Caki2 (cell line): ENCODE data around the gene CLPSL1. TPM values are rescaled to one million over a fixed set of nuclear protein-coding genes. Genes with fewer than 3 reads are reported as not detected.

ENCODE experiments used
- DNase-seq: peaks from one replicate; pipeline ENCODE4 v3.0.0-alpha.2; 2015; ENCODE audit warnings: low read depth
- in situ Hi-C: cut with HindIII; loops from 2 replicates; pipeline ENCODE4 v1.10.0; 2016; ENCODE audit warnings: low sequenced_read_pairs, low pct_unique_long_range_greater_than_20kb, mixed read lengths
- total RNA-seq: library from RNA; depleted of rRNA; stranded (reverse); fragments of >200 nt; shearing (Covaris generic); gene quantifications from 2 replicates; pipeline ENCODE4 v1.2.3, GENCODE V29; 2014; ENCODE audit warnings: low replicate concordance

The CLPSL1 gene
- total RNA-seq, 1 experiment from 2014 or later: 2.4 TPM

- no peak for DNase-seq
- in situ Hi-C loops: no loop called here
Measured at GRCh38 chr6:35787266-35788218, 6.7 kb downstream of the CLPSL1 start.

GRCh38 chr6:35788423-35788982 lies 7.7 kb downstream of the CLPSL1 start:
- in situ Hi-C loops: no loop called here
- DNase-seq: no peak

DNA sequence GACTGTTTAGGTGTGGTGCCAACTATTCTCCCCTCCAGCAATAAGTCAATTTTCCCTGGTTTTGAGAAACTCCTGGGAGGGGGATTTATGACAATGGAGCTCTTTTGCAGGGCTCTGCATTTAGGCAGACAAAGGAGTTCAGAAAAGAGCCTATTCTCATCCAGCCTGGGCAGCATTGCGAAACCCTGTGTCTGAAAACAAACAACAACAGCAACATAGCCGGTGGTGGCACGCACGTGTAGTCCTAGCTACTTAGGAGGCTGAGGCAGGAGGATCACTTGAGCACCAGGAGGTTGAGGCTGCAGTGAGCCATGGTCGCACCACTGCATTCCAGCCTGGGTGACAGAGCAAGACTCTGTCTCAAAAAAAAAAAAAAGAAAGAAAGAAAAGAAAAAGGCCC lies 9.9 kb downstream of the CLPSL1 start:
- in situ Hi-C loops: no loop called here

GRCh38 chr6:35794536-35795452 lies 14.0 kb downstream of the CLPSL1 start:
- in situ Hi-C loops: no loop called here
- DNase-seq: no peak

More for the DNA sequence above, 9.9 kb downstream of the CLPSL1 start:
- DNase-seq: no peak

DNA sequence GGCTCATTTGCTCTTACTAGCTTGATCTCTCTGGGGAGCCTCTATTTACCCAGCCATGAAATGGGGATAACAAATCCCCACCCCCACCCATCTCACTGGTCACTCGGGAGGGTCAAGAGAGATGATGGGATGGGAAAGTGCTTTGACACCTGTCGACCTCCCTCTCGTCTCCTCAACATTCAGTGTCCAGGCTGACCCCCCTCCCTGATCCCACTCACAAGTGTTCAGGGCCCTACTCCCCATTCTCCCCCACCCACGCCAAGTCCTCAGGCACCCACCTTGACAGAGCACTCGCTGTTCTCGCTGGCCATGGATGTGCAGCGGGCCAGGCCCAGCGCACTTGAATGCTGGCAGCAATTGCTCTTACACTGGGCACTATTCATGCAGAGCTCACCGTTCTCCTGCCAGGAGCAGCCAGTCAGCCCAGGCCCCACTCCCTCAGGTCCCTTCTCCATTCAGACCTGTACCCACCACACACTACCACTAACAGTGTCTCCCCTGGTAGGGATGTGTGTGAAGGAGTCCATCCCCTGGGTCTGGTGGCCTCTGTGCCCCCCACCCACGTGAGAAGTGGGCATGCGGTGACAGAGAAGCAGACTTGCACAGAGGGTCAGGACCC lies 14.7 kb downstream of the CLPSL1 start:
- no peak for DNase-seq
- in situ Hi-C loops: no loop called here

- DNase-seq: no peak
Measured at GRCh38 chr6:35796236-35796635, 15.4 kb downstream of the CLPSL1 start.

DNA sequence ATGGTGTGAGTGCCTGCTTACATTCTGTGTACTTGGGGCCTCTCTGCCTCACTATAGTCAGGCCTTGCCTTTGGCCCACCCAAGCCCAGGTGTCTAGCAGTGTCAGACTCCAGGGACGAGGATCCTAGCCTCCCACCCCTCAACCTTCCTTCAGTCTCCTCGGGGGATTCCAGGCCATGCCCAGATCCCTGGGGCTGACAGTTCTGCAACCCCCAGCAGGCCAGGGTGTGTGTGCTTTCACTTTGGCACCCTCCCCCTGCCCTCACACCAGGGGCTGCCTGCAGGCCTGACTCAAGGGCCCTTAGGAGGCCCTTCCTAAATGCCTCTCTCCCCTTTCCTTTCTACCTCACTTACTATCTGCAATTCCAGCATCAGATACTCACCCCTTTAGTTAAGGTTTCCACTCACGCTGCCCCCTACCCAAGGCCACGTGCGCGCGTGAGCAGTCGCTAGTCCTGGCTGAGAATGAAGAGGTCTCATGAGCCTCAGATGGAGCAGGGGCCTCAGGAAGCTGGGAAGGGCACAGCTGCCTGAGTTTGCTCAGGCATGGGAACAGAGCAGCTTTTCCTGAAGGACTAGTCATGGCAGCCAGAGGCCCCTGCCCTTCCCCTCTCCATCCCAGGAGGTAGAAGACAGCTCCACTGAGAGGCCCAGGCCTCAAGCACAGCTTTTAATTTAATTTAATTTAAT lies 17.2 kb downstream of the CLPSL1 start:
- in situ Hi-C loops: no loop called here
- no peak for DNase-seq

More at GRCh38 chr6:35796236-35796635, 15.4 kb downstream of the CLPSL1 start:
- in situ Hi-C loops: no loop called here

GRCh38 chr6:35798706-35799105 lies 17.9 kb downstream of the CLPSL1 start:
- DNase-seq: no peak
- in situ Hi-C loops: no loop called here

- DNase-seq: no peak
- in situ Hi-C loops: no loop called here
Measured at GRCh38 chr6:35801148-35801547, 20.3 kb downstream of the CLPSL1 start.

DNA sequence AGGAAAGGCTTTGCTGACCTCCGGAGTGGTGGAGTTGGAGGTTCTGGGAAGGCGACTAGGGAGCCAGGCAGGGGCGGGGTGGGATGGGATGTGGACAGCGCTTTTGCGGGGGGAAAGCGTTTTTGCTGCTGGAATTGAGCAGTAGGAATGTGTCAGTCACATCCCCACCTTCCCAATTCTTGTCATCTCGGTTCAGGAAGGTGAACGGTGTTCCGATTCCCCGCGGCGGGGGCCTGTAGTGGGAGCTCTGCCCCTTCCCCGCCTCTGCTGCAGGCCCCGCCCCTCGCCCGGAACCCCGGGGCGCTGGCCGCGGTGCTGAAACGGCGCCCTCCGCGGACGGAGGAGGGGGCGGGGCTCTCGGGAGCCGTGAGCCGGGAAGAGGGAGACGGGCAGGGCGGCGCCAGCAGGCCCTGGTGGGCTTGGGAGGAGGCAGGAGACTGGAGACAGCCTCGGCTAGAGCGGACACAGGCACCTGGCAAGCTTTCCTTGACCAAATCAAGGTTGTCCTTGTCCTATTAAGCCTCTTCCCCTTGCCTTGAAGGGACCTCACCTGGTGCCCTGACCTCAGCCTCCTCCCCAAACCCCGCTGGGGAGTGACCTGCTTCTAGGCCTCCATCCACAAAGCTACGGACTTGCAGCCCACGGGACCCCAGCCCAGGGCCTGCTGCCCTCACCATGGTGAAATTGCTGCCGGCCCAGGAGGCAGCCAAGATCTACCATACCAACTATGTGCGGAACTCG lies 24.3 kb downstream of the CLPSL1 start, which contains the start of gene LHFPL5:
Gene LHFPL5, plus strand, starts transcription at position 357 of the 741 bp plus-strand sequence. Its CDS starts 319 bp downstream, at position 676.
- DNase-seq: peak; percentile 72
- in situ Hi-C loops: no loop called here

- in situ Hi-C loops: no loop called here
- DNase-seq: no peak
Measured at GRCh38 chr6:35808688-35809087, 27.9 kb downstream of the CLPSL1 start.

DNA sequence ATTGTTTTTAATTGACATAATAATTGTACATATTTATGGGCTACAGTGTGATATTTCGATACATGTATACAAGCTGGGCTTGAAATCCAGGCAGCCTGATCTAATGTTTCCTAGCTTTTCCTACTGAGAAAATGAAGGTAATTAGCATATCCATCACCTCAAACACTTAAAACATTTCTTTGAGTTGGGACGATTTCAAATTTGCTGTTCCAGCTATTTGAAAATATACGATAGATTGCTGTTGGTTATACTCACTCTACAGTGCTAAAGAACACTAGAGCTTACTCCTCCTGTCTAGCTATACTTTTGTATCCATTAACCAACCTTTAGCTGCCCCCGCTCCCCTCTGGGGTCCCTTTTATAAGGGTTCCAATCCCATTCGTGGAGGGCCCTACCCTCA lies 29.0 kb downstream of the CLPSL1 start:
- in situ Hi-C loops: no loop called here
- DNase-seq: no peak

GRCh38 chr6:35810971-35811698 lies 30.3 kb downstream of the CLPSL1 start:
- DNase-seq: peak; percentile 94
- in situ Hi-C loops: no loop called here

DNA sequence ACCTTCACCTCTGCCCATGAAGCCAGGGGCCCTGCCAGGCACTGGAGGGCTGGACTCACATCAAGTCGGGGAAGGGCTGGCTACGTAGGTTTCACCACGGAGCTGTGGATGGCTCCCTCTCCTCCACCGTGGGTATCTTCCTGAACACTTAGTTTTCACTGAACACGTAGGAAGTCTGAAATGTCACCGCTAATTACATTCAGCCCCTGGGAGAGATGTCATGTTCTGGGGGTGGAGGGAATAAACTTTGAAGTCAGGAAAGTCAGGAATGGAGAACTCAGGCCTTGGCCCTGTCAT lies 30.8 kb downstream of the CLPSL1 start:
- in situ Hi-C loops: no loop called here
- no peak for DNase-seq

DNA sequence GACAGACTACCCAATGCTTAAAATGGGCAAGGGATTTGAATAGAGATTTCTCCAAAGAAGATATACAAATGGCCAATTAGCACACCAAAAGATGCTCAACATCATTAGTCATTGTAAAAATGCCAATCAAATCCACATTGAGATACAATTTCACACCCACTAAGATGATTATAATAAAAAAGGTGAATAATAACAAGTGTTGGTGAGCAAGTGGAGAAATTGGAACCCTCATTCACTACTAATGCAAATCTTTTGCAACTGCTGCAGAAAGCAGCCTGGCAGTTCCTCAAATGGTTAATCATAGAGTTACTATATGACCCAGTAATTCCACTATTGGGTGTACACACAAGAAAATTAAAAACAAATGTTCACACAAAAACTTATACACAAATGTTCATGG lies 36.7 kb downstream of the CLPSL1 start:
- in situ Hi-C loops: no loop called here
- DNase-seq: no peak

- DNase-seq: no peak
- in situ Hi-C loops: no loop called here
Measured at GRCh38 chr6:35823601-35824000, 42.8 kb downstream of the CLPSL1 start.
